ENCODE data around the gene ABI3BP.

Gene ABI3BP

GRCh38 chr3:100743535-100743934, 249.7 kb downstream of the ABI3BP start:
- no peak for TF ChIP-seq TCF12 (IDR thresholded peaks at IDR 0.05; ENCODE audit: low read depth)
- no peak for TF ChIP-seq TEAD4 (IDR thresholded peaks at IDR 0.05)
- no peak for TF ChIP-seq CEBPB (IDR thresholded peaks at IDR 0.05)
- TF ChIP-seq REST (IDR thresholded peaks at IDR 0.05; ENCODE audit: low read depth) = no peak
- TF ChIP-seq ZBTB7A (IDR thresholded peaks at IDR 0.05; ENCODE audit: low read depth) = no peak
- TF ChIP-seq USF1 (IDR thresholded peaks at IDR 0.05) = no peak
- no peak for TF ChIP-seq EP300 (IDR thresholded peaks at IDR 0.05; ENCODE audit: borderline replicate concordance)
- no peak for TF ChIP-seq MAX (IDR thresholded peaks at IDR 0.05)

- TF ChIP-seq TCF12 (IDR thresholded peaks at IDR 0.05; ENCODE audit: low read depth) = no peak
- no peak for TF ChIP-seq RAD21 (IDR thresholded peaks at IDR 0.05; ENCODE audit: low read depth)
- TF ChIP-seq YY1 (IDR thresholded peaks at IDR 0.05; ENCODE audit: low read depth) = no peak
- no peak for TF ChIP-seq TEAD4 (IDR thresholded peaks at IDR 0.05)
- no peak for TF ChIP-seq TAF1 (IDR thresholded peaks at IDR 0.05; ENCODE audit: low read depth)
- TF ChIP-seq NFIC (IDR thresholded peaks at IDR 0.05) = no peak
- no peak for TF ChIP-seq MAX (IDR thresholded peaks at IDR 0.05)
- no peak for TF ChIP-seq REST (IDR thresholded peaks at IDR 0.05; ENCODE audit: low read depth)
- no peak for TF ChIP-seq CREB1 (IDR thresholded peaks at IDR 0.05; ENCODE audit: low read depth)
- TF ChIP-seq ZBTB7A (IDR thresholded peaks at IDR 0.05; ENCODE audit: low read depth) = no peak
- TF ChIP-seq USF1 (IDR thresholded peaks at IDR 0.05) = no peak
- no peak for TF ChIP-seq EP300 (IDR thresholded peaks at IDR 0.05; ENCODE audit: borderline replicate concordance)
- TF ChIP-seq EGR1 (IDR thresholded peaks at IDR 0.05) = no peak
- TF ChIP-seq CEBPB (IDR thresholded peaks at IDR 0.05) = no peak
- TF ChIP-seq FOXM1 (IDR thresholded peaks at IDR 0.05; ENCODE audit: borderline replicate concordance, low read depth) = no peak
Observed at GRCh38 chr3:100740207-100740606, 253.0 kb downstream of the ABI3BP start.

- TF ChIP-seq TCF12 (IDR thresholded peaks at IDR 0.05; ENCODE audit: low read depth) (no peak), REST (IDR thresholded peaks at IDR 0.05; ENCODE audit: low read depth) (no peak), FOXM1 (IDR thresholded peaks at IDR 0.05; ENCODE audit: borderline replicate concordance, low read depth) (no peak), CREB1 (IDR thresholded peaks at IDR 0.05; ENCODE audit: low read depth) (no peak), TAF1 (IDR thresholded peaks at IDR 0.05; ENCODE audit: low read depth) (no peak), NFIC (IDR thresholded peaks at IDR 0.05) (no peak), MAX (IDR thresholded peaks at IDR 0.05) (no peak), ZBTB7A (IDR thresholded peaks at IDR 0.05; ENCODE audit: low read depth) (no peak), CEBPB (IDR thresholded peaks at IDR 0.05) (no peak), YY1 (IDR thresholded peaks at IDR 0.05; ENCODE audit: low read depth) (no peak), TEAD4 (IDR thresholded peaks at IDR 0.05) (no peak), EGR1 (IDR thresholded peaks at IDR 0.05) (no peak)
Observed at GRCh38 chr3:100737334-100737733, 255.9 kb downstream of the ABI3BP start.

- no peak for TF ChIP-seq FOXM1 (IDR thresholded peaks at IDR 0.05; ENCODE audit: borderline replicate concordance, low read depth)
- TF ChIP-seq EP300 (IDR thresholded peaks at IDR 0.05; ENCODE audit: borderline replicate concordance) = no peak
- no peak for TF ChIP-seq CEBPB (IDR thresholded peaks at IDR 0.05)
- TF ChIP-seq MAX (IDR thresholded peaks at IDR 0.05) = no peak
- TF ChIP-seq YY1 (IDR thresholded peaks at IDR 0.05; ENCODE audit: low read depth) = no peak
- no peak for TF ChIP-seq CREB1 (IDR thresholded peaks at IDR 0.05; ENCODE audit: low read depth)
- TF ChIP-seq TEAD4 (IDR thresholded peaks at IDR 0.05) = no peak
- TF ChIP-seq ZBTB7A (IDR thresholded peaks at IDR 0.05; ENCODE audit: low read depth) = no peak
- TF ChIP-seq NFIC (IDR thresholded peaks at IDR 0.05) = no peak
- no peak for TF ChIP-seq EGR1 (IDR thresholded peaks at IDR 0.05)
- no peak for TF ChIP-seq TAF1 (IDR thresholded peaks at IDR 0.05; ENCODE audit: low read depth)
- no peak for TF ChIP-seq RAD21 (IDR thresholded peaks at IDR 0.05; ENCODE audit: low read depth)
- no peak for TF ChIP-seq REST (IDR thresholded peaks at IDR 0.05; ENCODE audit: low read depth)
- TF ChIP-seq USF1 (IDR thresholded peaks at IDR 0.05) = no peak
- no peak for TF ChIP-seq TCF12 (IDR thresholded peaks at IDR 0.05; ENCODE audit: low read depth)
Observed at GRCh38 chr3:100732435-100732834, 260.8 kb downstream of the ABI3BP start.

Data from Ishikawa (cell line).